WI38 (cell line): ENCODE results near the gene ZIC3.

Source experiments
- H3K4me3 ChIP-seq: 2 replicates; pipeline ENCODE4 v1.5.1; 2011; ENCODE audit warnings: low read depth, mild to moderate bottlenecking, control low read depth, low read length
- TF ChIP-seq, protein P1 (sequence below): IDR thresholded peaks from 2 replicates; pipeline ENCODE4 v1.5.1; 2012; ENCODE audit warnings: low read depth, mild to moderate bottlenecking, control low read depth, low read length

The ZIC3 gene

DNA sequence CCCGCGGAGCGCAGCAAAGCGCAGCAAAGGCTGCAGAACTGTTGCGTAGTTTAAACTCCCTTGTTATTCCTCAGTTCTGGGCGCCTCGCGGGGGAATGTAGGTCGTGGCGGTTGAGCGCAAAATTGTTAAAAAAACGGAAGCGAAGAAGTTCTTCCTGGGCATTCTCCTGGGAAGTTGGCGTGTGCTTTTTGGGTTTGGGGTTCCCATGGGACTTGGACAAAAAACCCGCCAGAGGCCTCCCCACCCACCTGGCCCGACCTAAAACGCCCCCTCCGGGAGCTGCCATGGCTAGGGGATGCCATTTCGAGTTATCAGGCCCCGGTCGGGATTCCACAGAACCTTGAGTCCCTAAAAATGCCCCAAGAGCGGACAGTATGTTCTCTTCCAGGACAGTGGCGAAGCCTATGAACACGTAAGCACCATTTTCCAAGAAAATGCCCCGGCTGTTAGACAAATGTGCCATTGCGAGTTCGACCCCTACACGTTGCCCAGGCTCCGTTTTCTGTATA lies 8.9 kb downstream of the ZIC3 start:
- no peak overlapping the region for H3K4me3 ChIP-seq
- TF ChIP-seq, protein P1, sequence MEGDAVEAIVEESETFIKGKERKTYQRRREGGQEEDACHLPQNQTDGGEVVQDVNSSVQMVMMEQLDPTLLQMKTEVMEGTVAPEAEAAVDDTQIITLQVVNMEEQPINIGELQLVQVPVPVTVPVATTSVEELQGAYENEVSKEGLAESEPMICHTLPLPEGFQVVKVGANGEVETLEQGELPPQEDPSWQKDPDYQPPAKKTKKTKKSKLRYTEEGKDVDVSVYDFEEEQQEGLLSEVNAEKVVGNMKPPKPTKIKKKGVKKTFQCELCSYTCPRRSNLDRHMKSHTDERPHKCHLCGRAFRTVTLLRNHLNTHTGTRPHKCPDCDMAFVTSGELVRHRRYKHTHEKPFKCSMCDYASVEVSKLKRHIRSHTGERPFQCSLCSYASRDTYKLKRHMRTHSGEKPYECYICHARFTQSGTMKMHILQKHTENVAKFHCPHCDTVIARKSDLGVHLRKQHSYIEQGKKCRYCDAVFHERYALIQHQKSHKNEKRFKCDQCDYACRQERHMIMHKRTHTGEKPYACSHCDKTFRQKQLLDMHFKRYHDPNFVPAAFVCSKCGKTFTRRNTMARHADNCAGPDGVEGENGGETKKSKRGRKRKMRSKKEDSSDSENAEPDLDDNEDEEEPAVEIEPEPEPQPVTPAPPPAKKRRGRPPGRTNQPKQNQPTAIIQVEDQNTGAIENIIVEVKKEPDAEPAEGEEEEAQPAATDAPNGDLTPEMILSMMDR, result no peak

DNA sequence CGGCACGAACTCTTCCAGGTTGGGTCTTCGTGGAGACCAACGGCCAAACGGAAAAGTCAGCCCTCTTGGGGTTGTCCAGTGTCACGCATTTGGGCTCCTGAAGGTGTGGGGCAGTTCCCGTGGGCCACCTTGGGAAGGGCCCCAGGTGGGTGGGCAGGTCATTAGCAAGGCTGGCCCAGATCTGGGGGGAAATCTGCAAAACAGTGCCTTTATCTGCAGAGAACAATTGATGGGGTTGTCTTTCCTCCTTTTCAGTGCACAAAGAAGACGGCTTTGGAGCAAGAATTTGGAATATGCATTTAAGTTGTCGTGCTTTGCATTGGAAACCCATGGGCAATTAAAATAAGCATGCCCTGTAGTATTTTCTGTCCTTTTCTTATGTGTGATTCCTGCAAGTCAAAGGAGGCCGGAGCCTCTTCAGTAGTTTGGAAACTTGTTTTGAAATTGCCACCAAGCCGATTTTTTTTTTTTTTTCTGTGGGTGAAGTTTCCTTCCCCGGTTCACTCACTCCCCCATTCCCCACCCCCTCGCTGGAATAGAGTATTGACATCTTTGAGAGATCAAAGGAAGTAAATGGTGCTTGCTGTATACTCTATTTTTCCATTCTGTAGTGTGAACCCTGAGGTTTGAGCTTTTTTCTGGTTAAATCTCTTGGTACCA lies 9.8 kb downstream of the ZIC3 start:
- H3K4me3 ChIP-seq, result no peak overlapping the region
- TF ChIP-seq, protein P1, result no peak

DNA sequence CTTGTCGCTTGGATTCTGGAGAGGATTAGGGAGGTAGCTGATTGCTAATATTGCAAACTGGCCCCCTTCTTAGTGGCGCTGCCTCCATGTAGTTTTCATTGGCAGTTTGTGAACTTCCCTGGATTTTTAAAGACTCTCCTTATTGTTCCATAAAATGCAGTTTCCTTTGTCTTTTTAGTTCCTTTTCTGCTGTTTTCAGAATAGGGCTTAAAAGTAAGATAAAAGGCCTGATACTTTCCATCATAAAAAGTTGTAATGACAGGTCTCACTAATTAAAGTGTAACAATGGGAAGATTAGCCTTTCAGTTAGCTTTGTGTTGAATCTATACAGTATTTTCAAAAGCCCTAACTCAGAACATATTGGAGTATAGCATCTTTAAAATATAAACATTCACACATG lies 21.2 kb downstream of the ZIC3 start:
- TF ChIP-seq, protein P1, result no peak
- H3K4me3 ChIP-seq, result no peak overlapping the region

DNA sequence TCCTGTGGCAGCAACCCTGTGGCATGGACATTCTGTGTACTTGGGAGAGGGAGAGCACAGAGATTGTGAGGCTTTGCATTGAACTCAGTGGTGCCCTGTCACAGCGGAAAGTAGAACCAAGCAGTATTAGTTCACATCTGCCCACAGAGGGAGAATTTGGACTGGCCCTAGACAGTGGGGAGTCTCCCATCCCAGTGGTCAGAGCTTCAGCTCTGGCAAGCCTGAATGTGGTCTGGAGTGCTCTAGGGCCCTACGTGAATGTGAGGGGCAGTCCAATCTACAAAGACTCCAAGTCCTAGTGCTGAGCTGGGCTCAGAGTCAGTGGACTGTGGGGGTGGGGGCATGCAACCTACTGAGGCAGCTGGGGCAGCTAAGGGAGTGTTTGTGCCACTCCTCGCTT lies 34.8 kb downstream of the ZIC3 start:
- H3K4me3 ChIP-seq, result no peak overlapping the region
- TF ChIP-seq, protein P1, result no peak
